Mammary epithelial cell (primary cell): Measurements from ENCODE around the gene ZNF362.

Experiments used
- CTCF ChIP-seq, 2 donors: IDR thresholded peaks in 1 of 2; conservative IDR thresholded peaks in 1 of 2; 2 replicates each; pipeline ENCODE4 v1.5.1; 2011 to 2012; ENCODE audit warnings: inconsistent platforms in 2 of 2, low read length in 2 of 2, mild to moderate bottlenecking in 2 of 2, control low read depth in 1 of 2, low read depth in 1 of 2; ENCODE audit not compliant: insufficient read depth in 1 of 2; ENCODE audit errors: extremely low read depth in 1 of 2
- EZH2 ChIP-seq: IDR thresholded peaks from 2 replicates; pipeline ENCODE4 v1.6.1; 2012; ENCODE audit warnings: low read length, inconsistent platforms, borderline replicate concordance

GRCh38 chr1:33346927-33347649 is 90.8 kb downstream of the ZNF362 start:
- TF ChIP-seq CTCF (conservative IDR thresholded peaks at IDR 0.05 in 1 of 2, IDR thresholded peaks at IDR 0.05 in 1 of 2; ENCODE audit: extremely low read depth in 1 of 2, insufficient read depth in 1 of 2, low read depth in 1 of 2, low read length in 2 of 2) (no peak), EZH2 (no peak)
